ENCODE measurements around the gene ADAMTS2.

DNA sequence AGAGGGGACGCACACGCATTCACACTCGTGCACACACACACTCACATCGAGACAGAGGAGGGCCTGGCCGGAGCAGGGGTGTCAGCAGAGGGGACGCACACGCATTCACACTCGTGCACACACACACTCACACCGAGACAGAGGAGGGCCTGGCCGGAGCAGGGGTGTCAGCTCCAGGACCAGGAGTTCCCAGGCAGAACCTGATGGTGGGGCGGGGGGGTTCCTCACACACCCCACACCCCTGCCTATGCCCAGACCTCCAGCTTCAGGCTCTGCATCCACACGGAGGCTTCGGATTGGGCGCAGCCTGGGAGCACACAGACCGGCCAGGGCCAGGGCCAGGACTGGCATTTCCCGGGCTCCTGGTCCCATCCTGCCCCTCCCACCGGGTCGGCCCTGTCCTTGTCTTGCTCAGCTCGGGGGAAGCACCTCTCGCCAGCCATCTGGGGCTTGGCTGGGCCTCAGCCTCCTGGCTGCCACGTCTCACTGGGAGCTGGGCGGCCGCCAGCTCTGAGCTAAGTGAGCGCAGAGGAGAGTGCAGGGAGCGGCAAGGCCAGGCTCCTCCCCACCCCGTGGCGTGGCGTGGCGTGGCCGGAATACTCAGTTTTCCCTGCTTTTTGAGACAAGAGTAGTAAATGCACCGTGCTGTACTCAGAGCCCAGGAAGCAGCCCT, 31.3 kb downstream of the ADAMTS2 start:
- TF ChIP-seq, protein P1, sequence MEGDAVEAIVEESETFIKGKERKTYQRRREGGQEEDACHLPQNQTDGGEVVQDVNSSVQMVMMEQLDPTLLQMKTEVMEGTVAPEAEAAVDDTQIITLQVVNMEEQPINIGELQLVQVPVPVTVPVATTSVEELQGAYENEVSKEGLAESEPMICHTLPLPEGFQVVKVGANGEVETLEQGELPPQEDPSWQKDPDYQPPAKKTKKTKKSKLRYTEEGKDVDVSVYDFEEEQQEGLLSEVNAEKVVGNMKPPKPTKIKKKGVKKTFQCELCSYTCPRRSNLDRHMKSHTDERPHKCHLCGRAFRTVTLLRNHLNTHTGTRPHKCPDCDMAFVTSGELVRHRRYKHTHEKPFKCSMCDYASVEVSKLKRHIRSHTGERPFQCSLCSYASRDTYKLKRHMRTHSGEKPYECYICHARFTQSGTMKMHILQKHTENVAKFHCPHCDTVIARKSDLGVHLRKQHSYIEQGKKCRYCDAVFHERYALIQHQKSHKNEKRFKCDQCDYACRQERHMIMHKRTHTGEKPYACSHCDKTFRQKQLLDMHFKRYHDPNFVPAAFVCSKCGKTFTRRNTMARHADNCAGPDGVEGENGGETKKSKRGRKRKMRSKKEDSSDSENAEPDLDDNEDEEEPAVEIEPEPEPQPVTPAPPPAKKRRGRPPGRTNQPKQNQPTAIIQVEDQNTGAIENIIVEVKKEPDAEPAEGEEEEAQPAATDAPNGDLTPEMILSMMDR (IDR thresholded peaks at IDR 0.05): no peak
- TF ChIP-seq POLR2A (IDR thresholded peaks at IDR 0.05): no peak
